Measurements from ENCODE around the gene HMGXB3. TPM values are rescaled to one million over a fixed set of nuclear protein-coding genes. Genes with fewer than 3 reads are reported as not detected.

Gene HMGXB3
- total RNA-seq, 1 donor from 2014 or later: 64.0 TPM

DNA sequence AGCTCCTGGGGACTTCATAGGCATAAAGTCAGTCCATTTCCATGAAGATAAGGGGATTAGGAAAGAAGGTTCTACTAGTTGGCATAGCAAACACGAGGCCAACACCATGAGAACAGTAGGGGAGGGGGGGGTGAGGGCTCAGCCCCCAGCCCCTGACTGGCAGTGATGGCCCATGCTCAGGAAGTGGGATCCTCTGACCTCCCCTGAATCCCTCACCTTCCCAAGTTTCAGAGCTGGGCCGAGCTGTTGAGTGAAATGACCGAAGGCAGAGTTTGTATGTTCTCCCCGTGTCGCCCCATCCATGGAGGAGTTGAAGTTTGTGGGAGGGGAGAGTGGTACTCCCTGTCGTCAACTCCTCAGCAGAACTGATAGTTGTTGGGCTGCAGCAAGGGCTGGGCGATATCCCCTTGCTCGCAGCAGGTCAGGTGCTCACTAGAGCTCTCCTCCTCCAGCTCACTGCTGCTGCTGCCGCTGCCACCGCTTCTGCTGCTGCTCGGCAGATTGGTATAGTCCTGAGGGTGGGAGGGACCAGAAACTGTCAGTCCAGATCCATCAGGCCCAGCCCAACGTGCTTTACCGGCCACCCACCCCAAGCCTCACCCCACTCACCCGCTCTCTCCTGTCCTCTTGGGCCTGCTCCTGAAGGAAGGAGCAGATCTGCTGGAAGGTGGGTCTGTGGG, 53.3 kb downstream of the HMGXB3 start:
- Histone ChIP-seq H3K36me3 (ENCODE audit: control insufficient read depth, insufficient read depth, low read length) (peaks cover 5% of the 10 kb centered on the region), H3K4me3 (ENCODE audit: low read depth, low read length) (no peak overlapping the region), H3K27me3 (ENCODE audit: control insufficient read depth, insufficient read depth, low read length) (no peaks in the 10 kb centered on the region)
- no peak for DNase-seq (ENCODE audit: low read depth)
- TF ChIP-seq, protein P1, sequence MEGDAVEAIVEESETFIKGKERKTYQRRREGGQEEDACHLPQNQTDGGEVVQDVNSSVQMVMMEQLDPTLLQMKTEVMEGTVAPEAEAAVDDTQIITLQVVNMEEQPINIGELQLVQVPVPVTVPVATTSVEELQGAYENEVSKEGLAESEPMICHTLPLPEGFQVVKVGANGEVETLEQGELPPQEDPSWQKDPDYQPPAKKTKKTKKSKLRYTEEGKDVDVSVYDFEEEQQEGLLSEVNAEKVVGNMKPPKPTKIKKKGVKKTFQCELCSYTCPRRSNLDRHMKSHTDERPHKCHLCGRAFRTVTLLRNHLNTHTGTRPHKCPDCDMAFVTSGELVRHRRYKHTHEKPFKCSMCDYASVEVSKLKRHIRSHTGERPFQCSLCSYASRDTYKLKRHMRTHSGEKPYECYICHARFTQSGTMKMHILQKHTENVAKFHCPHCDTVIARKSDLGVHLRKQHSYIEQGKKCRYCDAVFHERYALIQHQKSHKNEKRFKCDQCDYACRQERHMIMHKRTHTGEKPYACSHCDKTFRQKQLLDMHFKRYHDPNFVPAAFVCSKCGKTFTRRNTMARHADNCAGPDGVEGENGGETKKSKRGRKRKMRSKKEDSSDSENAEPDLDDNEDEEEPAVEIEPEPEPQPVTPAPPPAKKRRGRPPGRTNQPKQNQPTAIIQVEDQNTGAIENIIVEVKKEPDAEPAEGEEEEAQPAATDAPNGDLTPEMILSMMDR (IDR thresholded peaks at IDR 0.05; ENCODE audit: insufficient read depth, low read length, poor library complexity, severe bottlenecking): no peak

DNA sequence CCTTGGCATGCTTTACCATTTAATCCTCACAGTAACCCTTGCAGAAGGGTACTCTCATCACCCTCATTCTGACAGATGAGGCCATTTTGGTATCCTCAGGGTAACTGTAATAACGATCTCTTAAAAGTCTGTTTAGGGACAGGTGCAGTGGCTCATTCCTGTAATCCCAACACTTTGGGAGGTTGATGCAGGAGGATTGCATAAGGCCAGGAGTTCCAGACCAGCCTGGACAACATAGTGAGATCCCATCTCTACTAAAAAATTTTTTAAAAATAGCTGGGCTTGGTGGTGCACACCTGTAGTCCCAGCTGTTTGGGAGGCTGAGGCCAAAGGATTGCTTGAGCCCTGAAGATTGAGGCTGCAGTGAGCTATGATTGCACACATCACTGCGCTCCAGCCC, 54.0 kb downstream of the HMGXB3 start:
- no peak for DNase-seq (ENCODE audit: low read depth)
- Histone ChIP-seq H3K36me3 (ENCODE audit: control insufficient read depth, insufficient read depth, low read length) (peaks cover 5% of the 10 kb centered on the region), H3K27me3 (ENCODE audit: control insufficient read depth, insufficient read depth, low read length) (no peaks in the 10 kb centered on the region), H3K4me3 (ENCODE audit: low read depth, low read length) (no peak overlapping the region)
- TF ChIP-seq, protein P1 (IDR thresholded peaks at IDR 0.05; ENCODE audit: insufficient read depth, low read length, poor library complexity, severe bottlenecking): no peak

DNA sequence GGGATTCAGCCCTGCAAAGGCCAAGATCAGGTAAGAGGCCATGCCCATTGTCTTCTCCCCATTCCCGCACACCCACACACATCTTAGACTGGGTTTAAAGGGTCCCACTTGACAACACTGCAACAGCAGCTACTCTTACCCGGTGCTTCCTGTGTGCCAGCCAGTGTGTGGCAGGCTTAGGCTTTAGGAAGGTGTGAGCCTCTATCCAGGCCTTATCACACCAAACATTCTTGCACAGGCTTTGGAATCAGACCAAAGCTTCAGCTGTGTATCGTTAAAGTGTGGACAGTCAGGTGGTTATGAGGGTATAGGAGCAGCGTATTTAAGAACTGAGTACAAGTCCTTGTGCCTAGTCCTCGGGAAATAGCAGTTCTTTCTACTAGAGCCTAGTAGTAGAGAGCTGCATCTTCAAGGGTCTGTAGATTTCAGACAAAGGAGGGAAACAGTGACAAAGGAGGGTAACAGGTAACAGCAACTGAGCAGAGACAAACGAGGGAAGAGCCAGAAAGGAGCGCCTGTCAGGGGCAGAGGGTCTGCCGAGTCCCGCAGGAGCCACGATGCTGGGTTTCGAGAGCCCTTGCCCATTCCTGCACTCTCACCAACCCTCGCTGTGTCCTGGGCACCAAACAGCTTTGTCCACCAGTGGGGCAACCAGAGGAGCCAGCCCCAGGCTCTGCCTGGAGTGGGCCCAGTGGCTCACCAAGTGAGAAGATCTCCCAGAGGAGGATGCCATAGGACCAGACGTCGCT, 55.0 kb downstream of the HMGXB3 start:
- TF ChIP-seq, protein P1 (IDR thresholded peaks at IDR 0.05; ENCODE audit: insufficient read depth, low read length, poor library complexity, severe bottlenecking): no peak
- Histone ChIP-seq H3K4me3 (ENCODE audit: low read depth, low read length) (no peak overlapping the region), H3K27me3 (ENCODE audit: control insufficient read depth, insufficient read depth, low read length) (no peaks in the 10 kb centered on the region), H3K36me3 (ENCODE audit: control insufficient read depth, insufficient read depth, low read length) (peaks cover 3% of the 10 kb centered on the region)
- DNase-seq (ENCODE audit: low read depth): no peak

DNA sequence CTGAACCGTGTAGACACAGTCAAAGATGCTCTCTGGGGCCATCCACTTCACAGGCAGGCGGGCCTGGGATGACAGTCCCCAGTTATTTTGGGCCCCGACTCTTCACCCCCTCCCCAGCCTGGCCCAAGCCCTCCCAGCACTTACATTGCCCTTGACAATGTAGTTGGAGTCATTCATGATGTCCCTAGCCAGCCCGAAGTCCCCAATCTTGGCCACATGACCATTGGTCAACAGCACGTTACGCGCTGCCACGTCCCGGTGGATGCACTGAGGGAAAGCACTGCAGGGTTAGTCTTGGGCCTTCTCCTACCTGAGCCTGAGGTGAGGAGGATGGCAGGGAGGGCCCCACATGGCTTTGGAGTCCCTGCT, 55.5 kb downstream of the HMGXB3 start:
- no peaks in the 10 kb centered on the region for H3K27me3 ChIP-seq (ENCODE audit: control insufficient read depth, insufficient read depth, low read length)
- peaks cover 3% of the 10 kb centered on the region for H3K36me3 ChIP-seq (ENCODE audit: control insufficient read depth, insufficient read depth, low read length)
- TF ChIP-seq, protein P1 (IDR thresholded peaks at IDR 0.05; ENCODE audit: insufficient read depth, low read length, poor library complexity, severe bottlenecking): no peak
- no peak for DNase-seq (ENCODE audit: low read depth)
- no peak overlapping the region for H3K4me3 ChIP-seq (ENCODE audit: low read depth, low read length)

DNA sequence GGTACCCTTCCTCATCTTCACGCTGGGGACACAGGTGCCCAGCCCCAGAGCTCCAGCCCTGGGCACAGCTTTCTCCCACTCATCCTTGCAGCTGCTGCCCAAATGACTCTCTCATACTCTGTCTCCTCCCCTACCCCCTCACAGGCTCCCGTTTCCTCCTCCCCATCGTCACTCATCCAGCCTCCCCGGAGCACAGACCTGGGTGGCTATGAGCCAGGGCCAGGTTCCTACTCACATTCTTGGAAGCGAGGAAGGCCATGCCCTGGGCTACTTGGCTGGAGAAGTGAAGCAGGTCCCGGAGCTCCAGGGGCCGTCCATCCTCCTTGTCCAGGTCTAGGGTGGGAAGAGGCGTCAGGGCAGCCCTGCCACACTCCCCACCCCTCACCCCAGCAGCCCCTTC, 56.5 kb downstream of the HMGXB3 start:
- TF ChIP-seq, protein P1 (IDR thresholded peaks at IDR 0.05; ENCODE audit: insufficient read depth, low read length, poor library complexity, severe bottlenecking): no peak
- peaks cover 2% of the 10 kb centered on the region for H3K36me3 ChIP-seq (ENCODE audit: control insufficient read depth, insufficient read depth, low read length)
- no peaks in the 10 kb centered on the region for H3K27me3 ChIP-seq (ENCODE audit: control insufficient read depth, insufficient read depth, low read length)
- no peak overlapping the region for H3K4me3 ChIP-seq (ENCODE audit: low read depth, low read length)
- DNase-seq (ENCODE audit: low read depth): no peak
